WTC11 (cell line): ENCODE results near the gene FRA10AC1. TPM values are rescaled to one million over a fixed set of nuclear protein-coding genes. Genes with fewer than 3 reads are reported as not detected.

ENCODE experiments used
- ATAC-seq: fragments of 200-7000 bp; cut with Tn5 transposase; 2 replicates; pipeline ENCODE4 v1.10.0; 2021; ENCODE audit warnings: mild to moderate bottlenecking, moderate library complexity
- CTCF ChIA-PET: fragments of 300-600 bp; sonication (Branson Sonifier 250); formaldehyde crosslinking; loops from one replicate; lab custom pipeline; 2021; ENCODE audit warnings: antibody characterized with exemption; lab: Charles Lee
- POLR2A ChIA-PET: fragments of 350-600 bp; sonication (Branson Sonifier 250); formaldehyde crosslinking; loops from one replicate; lab custom pipeline; 2021; ENCODE audit warnings: antibody characterized with exemption; lab: Charles Lee
- DNase-seq: peaks from one replicate; pipeline ENCODE4 v3.0.0; 2021; ENCODE audit warnings: low spot score
- H3K27ac Mint-ChIP-seq: 2 replicates; pipeline ENCODE4 v1.8.0; 2021; ENCODE audit warnings: mixed read lengths
- H3K27me3 Mint-ChIP-seq: 2 replicates; pipeline ENCODE4 v1.8.0; 2021; ENCODE audit warnings: low read depth, mild to moderate bottlenecking, moderate library complexity, mixed read lengths
- H3K36me3 Mint-ChIP-seq: 2 replicates; pipeline ENCODE4 v1.8.0; 2021; ENCODE audit warnings: mixed read lengths
- H3K4me1 Mint-ChIP-seq: 2 replicates; pipeline ENCODE4 v1.8.0; 2022; ENCODE audit warnings: mixed read lengths
- H3K4me3 Mint-ChIP-seq: 2 replicates; pipeline ENCODE4 v1.8.0; 2021; ENCODE audit warnings: mild to moderate bottlenecking, moderate library complexity, mixed read lengths
- H3K9me3 Mint-ChIP-seq: 2 replicates; pipeline ENCODE4 v1.8.0; 2021; ENCODE audit warnings: mixed read lengths
- CREB1 ChIP-seq: sonication (generic); formaldehyde crosslinking; IDR thresholded peaks from 2 replicates; pipeline ENCODE4 v1.8.0; 2023; ENCODE audit warnings: mild to moderate bottlenecking, missing genetic modification reagents
- FOXK1 ChIP-seq: sonication (generic); formaldehyde crosslinking; IDR thresholded peaks from 2 replicates; pipeline ENCODE4 v1.8.0; 2022; ENCODE audit warnings: mild to moderate bottlenecking, moderate library complexity, missing genetic modification reagents
- MXD4 ChIP-seq: fragments of 250-450 bp; sonication (Bioruptor Pico); IDR thresholded peaks from 2 replicates; pipeline ENCODE4 v1.8.0; 2021; ENCODE audit warnings: mild to moderate bottlenecking, moderate library complexity, borderline replicate concordance
- OVOL2 ChIP-seq: fragments of 250-450 bp; sonication (Bioruptor Pico); IDR thresholded peaks from 2 replicates; pipeline ENCODE4 v1.9.0; 2021; ENCODE audit warnings: mild to moderate bottlenecking, borderline replicate concordance
- PRRX2 ChIP-seq: fragments of 250-450 bp; sonication (Bioruptor Pico); IDR thresholded peaks from 2 replicates; pipeline ENCODE4 v1.8.0; 2021; ENCODE audit warnings: mild to moderate bottlenecking
- RELA ChIP-seq: sonication (generic); formaldehyde crosslinking; IDR thresholded peaks from 2 replicates; pipeline ENCODE4 v1.8.1; 2022; ENCODE audit warnings: missing genetic modification reagents, mild to moderate bottlenecking, borderline replicate concordance
- ZBTB21 ChIP-seq: sonication (generic); formaldehyde crosslinking; IDR thresholded peaks from 2 replicates; pipeline ENCODE4 v1.8.1; 2023; ENCODE audit warnings: mild to moderate bottlenecking, missing genetic modification reagents, borderline replicate concordance
- ZNF121 ChIP-seq: sonication (generic); formaldehyde crosslinking; IDR thresholded peaks from 2 replicates; pipeline ENCODE4 v1.8.0; 2023; ENCODE audit warnings: missing genetic modification reagents
- ZNF317 ChIP-seq: sonication (generic); formaldehyde crosslinking; IDR thresholded peaks from 2 replicates; pipeline ENCODE4 v1.8.1; 2023; ENCODE audit warnings: low read depth, mild to moderate bottlenecking, moderate library complexity, missing genetic modification reagents, borderline replicate concordance
- total RNA-seq: library from RNA; stranded (reverse); gene quantifications from 3 replicates; pipeline ENCODE4 v1.2.3, GENCODE V29; 2021
- TF ChIP-seq, protein P1 (sequence below): fragments of 250-450 bp; sonication (Bioruptor Pico); conservative IDR thresholded peaks from 2 replicates; pipeline ENCODE4 v1.9.0; 2021; ENCODE audit warnings: mild to moderate bottlenecking
- TF ChIP-seq, protein P2 (sequence below): sonication (generic); formaldehyde crosslinking; IDR thresholded peaks from 2 replicates; pipeline ENCODE4 v1.8.0; 2022; ENCODE audit warnings: mild to moderate bottlenecking, missing genetic modification reagents
- TF ChIP-seq, protein P3 (sequence below): sonication (generic); formaldehyde crosslinking; IDR thresholded peaks from 2 replicates; pipeline ENCODE4 v1.8.1; 2022; ENCODE audit warnings: low read depth, mild to moderate bottlenecking, moderate library complexity, missing genetic modification reagents, borderline replicate concordance
- TF ChIP-seq, protein P4 (sequence below): sonication (generic); formaldehyde crosslinking; IDR thresholded peaks from 2 replicates; pipeline ENCODE4 v1.8.1; 2022; ENCODE audit warnings: missing genetic modification reagents, borderline replicate concordance
- TF ChIP-seq, protein P5 (sequence below): sonication (generic); formaldehyde crosslinking; IDR thresholded peaks from 2 replicates; pipeline ENCODE4 v1.8.0; 2022; ENCODE audit warnings: mild to moderate bottlenecking, missing genetic modification reagents
- TF ChIP-seq, protein P6 (sequence below): sonication (generic); formaldehyde crosslinking; IDR thresholded peaks from 2 replicates; pipeline ENCODE4 v1.8.0; 2022; ENCODE audit warnings: mild to moderate bottlenecking, missing genetic modification reagents
- TF ChIP-seq, protein P7 (sequence below): sonication (generic); formaldehyde crosslinking; IDR thresholded peaks from 2 replicates; pipeline ENCODE4 v1.8.0; 2023; ENCODE audit warnings: missing genetic modification reagents
- TF ChIP-seq, protein P8 (sequence below): fragments of 200-600 bp; IDR thresholded peaks from 2 replicates; pipeline ENCODE4 v1.8.0; 2022; ENCODE audit warnings: antibody characterized with exemption

FRA10AC1 gene
- total RNA-seq, 1 experiment from 2014 or later, result 14.1 TPM

DNA sequence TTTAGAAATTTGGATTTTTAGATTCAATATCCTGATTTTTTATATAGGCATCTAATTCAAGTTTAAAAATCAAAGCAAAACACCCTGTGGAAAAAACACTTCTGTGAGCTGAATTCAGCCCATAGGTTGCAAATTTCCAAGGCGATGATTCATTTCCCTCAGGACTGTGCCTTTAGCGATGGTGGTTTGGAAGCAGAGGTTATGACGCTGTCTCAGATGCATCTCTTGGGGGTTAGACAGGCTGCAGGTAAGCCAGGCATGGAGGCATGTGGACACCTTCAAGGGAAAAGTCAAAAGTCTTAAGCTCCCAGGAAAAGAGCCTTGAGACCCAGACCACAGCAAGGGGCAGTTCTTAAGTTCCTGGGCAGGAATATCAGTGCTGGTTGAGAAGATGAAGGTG is 9.5 kb upstream of the FRA10AC1 start:
- H3K4me1 Mint-ChIP-seq, result no peaks in the 10 kb centered on the region
- H3K27ac Mint-ChIP-seq, result no peak overlapping the region
- ATAC-seq (no peak), DNase-seq (no peak)
- no peak for TF ChIP-seq ZBTB21 (CRISPR knock-in tag)
- TF ChIP-seq FOXK1, result no peak
- TF ChIP-seq, protein P1, sequence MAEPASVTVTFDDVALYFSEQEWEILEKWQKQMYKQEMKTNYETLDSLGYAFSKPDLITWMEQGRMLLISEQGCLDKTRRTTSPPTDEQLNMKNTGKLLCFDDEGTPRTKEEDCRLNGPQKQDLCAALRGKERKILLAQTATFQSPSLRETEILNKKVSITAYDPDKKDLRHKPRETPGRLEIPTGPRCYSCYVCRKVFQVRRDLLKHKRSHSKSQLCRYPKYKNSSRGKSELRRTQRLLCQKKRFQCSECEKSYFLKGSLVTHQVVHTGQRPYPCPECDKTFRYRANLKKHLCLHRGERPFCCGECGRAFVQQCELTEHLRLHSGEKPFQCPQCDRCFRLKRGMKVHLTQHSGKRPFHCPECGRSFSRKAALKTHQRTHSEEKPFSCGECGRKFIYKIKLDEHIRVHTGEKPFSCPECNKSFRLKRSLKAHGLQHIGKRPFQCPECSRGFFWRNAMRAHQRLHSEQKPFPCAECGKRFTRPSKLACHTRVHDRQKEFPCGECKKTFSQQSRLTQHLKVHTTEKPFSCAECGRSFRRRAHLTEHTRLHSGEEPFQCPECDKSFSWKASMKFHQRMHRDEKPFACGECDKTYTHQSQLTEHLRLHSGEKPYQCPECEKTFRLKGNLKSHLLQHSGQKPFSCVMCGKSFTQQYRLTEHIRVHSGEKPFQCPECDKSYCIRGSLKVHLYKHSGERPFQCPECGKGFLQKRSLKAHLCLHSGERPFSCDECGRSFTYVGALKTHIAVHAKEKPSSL (CRISPR knock-in tag), result no peak
- TF ChIP-seq CREB1 (CRISPR knock-in tag), result no peak
- no peak for TF ChIP-seq MXD4 (CRISPR knock-in tag)
- no peak for TF ChIP-seq OVOL2
- TF ChIP-seq, protein P2, sequence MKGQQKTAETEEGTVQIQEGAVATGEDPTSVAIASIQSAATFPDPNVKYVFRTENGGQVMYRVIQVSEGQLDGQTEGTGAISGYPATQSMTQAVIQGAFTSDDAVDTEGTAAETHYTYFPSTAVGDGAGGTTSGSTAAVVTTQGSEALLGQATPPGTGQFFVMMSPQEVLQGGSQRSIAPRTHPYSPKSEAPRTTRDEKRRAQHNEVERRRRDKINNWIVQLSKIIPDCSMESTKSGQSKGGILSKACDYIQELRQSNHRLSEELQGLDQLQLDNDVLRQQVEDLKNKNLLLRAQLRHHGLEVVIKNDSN (CRISPR knock-in tag), result no peak
- no peak for TF ChIP-seq ZNF121 (CRISPR knock-in tag)
- TF ChIP-seq, protein P3, sequence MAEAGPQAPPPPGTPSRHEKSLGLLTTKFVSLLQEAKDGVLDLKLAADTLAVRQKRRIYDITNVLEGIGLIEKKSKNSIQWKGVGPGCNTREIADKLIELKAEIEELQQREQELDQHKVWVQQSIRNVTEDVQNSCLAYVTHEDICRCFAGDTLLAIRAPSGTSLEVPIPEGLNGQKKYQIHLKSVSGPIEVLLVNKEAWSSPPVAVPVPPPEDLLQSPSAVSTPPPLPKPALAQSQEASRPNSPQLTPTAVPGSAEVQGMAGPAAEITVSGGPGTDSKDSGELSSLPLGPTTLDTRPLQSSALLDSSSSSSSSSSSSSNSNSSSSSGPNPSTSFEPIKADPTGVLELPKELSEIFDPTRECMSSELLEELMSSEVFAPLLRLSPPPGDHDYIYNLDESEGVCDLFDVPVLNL (CRISPR knock-in tag), result no peak
- no peak for TF ChIP-seq RELA (CRISPR knock-in tag)
- TF ChIP-seq, protein P4, sequence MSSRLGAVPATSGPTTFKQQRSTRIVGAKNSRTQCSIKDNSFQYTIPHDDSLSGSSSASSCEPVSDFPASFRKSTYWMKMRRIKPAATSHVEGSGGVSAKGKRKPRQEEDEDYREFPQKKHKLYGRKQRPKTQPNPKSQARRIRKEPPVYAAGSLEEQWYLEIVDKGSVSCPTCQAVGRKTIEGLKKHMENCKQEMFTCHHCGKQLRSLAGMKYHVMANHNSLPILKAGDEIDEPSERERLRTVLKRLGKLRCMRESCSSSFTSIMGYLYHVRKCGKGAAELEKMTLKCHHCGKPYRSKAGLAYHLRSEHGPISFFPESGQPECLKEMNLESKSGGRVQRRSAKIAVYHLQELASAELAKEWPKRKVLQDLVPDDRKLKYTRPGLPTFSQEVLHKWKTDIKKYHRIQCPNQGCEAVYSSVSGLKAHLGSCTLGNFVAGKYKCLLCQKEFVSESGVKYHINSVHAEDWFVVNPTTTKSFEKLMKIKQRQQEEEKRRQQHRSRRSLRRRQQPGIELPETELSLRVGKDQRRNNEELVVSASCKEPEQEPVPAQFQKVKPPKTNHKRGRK (CRISPR knock-in tag), result no peak
- TF ChIP-seq, protein P5, sequence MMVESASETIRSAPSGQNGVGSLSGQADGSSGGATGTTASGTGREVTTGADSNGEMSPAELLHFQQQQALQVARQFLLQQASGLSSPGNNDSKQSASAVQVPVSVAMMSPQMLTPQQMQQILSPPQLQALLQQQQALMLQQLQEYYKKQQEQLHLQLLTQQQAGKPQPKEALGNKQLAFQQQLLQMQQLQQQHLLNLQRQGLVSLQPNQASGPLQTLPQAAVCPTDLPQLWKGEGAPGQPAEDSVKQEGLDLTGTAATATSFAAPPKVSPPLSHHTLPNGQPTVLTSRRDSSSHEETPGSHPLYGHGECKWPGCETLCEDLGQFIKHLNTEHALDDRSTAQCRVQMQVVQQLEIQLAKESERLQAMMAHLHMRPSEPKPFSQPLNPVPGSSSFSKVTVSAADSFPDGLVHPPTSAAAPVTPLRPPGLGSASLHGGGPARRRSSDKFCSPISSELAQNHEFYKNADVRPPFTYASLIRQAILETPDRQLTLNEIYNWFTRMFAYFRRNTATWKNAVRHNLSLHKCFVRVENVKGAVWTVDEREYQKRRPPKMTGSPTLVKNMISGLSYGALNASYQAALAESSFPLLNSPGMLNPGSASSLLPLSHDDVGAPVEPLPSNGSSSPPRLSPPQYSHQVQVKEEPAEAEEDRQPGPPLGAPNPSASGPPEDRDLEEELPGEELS (CRISPR knock-in tag), result no peak
- TF ChIP-seq PRRX2 (CRISPR knock-in tag), result no peak
- no peak for TF ChIP-seq ZNF317 (CRISPR knock-in tag)
- TF ChIP-seq, protein P6, sequence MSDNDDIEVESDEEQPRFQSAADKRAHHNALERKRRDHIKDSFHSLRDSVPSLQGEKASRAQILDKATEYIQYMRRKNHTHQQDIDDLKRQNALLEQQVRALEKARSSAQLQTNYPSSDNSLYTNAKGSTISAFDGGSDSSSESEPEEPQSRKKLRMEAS (CRISPR knock-in tag), result no peak
- TF ChIP-seq, protein P7, sequence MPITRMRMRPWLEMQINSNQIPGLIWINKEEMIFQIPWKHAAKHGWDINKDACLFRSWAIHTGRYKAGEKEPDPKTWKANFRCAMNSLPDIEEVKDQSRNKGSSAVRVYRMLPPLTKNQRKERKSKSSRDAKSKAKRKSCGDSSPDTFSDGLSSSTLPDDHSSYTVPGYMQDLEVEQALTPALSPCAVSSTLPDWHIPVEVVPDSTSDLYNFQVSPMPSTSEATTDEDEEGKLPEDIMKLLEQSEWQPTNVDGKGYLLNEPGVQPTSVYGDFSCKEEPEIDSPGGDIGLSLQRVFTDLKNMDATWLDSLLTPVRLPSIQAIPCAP (CRISPR knock-in tag), result no peak
- TF ChIP-seq, protein P8, sequence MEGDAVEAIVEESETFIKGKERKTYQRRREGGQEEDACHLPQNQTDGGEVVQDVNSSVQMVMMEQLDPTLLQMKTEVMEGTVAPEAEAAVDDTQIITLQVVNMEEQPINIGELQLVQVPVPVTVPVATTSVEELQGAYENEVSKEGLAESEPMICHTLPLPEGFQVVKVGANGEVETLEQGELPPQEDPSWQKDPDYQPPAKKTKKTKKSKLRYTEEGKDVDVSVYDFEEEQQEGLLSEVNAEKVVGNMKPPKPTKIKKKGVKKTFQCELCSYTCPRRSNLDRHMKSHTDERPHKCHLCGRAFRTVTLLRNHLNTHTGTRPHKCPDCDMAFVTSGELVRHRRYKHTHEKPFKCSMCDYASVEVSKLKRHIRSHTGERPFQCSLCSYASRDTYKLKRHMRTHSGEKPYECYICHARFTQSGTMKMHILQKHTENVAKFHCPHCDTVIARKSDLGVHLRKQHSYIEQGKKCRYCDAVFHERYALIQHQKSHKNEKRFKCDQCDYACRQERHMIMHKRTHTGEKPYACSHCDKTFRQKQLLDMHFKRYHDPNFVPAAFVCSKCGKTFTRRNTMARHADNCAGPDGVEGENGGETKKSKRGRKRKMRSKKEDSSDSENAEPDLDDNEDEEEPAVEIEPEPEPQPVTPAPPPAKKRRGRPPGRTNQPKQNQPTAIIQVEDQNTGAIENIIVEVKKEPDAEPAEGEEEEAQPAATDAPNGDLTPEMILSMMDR, result no peak
- H3K4me3 Mint-ChIP-seq, result no peak overlapping the region
- peaks cover 7% of the 10 kb centered on the region for H3K27me3 Mint-ChIP-seq
- H3K36me3 Mint-ChIP-seq, result no peaks in the 10 kb centered on the region
- CTCF ChIA-PET, result interaction anchor here (1.3 to 1.5 kb wide), 2 partner anchors 9 to 104 kb away, joined by 3 to 4 read pairs; no protein-coding TSS in a partner anchor
- peaks cover 8% of the 10 kb centered on the region for H3K9me3 Mint-ChIP-seq
- POLR2A ChIA-PET, result no interaction called here
